Hematopoietic multipotent progenitor cell treated with erythropoietin and hydrocortisone succinate and interleukin-3 and kit ligand, for 8 days (in vitro differentiated cells): ENCODE data around the gene ADARB2.
"Not testable (repeated sequence)": the region's sequence is repeated elsewhere in the genome, so short reads cannot be mapped to it uniquely, and the experiment has no call there.

Experiments used
- DNase-seq: peaks from one replicate; pipeline ENCODE4 v3.0.0-alpha.2; 2015

ADARB2 gene

DNA sequence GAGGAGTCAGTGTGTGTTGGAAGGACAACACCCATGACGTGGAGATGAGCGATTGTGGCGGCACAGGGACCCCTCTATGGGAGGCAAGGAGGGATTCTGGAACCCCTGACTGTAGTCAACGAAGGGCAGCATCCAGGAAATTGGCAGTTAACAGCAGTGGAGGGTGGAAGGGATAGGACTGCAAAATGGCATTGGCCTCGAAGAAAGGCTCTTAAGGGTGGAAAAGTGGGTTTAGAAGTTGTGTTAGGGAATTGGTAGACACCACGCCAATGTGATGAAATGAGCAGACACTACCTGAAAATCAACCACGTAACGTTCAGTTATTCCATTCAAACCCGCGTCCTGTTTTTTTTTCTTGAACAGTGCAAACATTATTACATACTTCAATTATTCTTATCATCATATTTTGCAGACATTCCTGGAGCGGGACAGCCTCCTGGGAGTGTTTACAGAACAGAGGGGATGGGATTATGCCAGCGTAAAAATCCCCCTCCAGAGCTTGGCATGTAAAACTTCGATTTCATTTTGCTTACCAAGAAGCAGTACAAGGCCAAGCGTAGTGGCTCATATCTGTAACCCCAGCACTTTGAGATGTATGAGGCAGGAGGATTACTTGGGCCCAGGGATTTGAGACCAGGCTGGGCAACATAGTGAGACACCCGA, 409.0 kb downstream of the ADARB2 start:
- DNase-seq = no peak

DNA sequence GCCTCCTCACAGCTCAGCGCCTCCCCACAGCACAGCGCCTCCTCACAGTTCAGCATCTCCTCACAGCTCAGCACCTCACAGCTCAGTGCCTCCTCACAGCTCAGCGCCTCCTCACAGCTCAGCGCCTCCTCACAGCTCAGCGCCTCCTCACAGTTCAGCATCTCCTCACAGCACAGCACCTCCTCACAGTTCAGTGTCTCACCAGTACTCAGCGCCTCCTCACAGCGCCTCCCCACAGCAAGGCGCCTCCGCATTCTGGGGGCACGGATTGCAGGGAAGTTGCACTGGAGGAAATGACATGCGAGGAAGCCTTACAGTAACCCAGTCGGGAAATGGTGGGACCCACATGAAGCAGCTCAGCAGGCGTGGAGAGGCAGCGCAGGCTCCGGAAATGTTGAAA, 409.6 kb downstream of the ADARB2 start:
- no peak for DNase-seq

DNA sequence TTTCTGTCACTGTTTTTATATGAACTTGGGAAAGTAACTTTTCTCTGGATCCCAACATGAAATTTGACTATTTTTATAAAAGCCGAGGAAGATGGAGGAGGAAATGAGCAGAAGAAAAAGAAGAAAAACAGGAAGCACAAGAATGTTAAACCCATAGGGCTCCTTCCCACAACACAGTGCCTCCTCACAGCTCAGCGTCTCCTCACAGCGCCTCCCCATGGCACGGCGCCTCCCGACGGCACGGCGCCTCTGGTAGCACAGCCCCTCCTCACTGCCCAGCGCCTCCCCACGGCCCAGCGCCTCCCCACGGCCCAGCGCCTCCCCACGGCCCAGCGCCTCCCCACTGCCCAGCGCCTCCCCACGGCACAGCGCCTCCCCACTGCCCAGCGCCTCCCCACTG, 410.8 kb downstream of the ADARB2 start:
- DNase-seq = not testable (repeated sequence)

DNA sequence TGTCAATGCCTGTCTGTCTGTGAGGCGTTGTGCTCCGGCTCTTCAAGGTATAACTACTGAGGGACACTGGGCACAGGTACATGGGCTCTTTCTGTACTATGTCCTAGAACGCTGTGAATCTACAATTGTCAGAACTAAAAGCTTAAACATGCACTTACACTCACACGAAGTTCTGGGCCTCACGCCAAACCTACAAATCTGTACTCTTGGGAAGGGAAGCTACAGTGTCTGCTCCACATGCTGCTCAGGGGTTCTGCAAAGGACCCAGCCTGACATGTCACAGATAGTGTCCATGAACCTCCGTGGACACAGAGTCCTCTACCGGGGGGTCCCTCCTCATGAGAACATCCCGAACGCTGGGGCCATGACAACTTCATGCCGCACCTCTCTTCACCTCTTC, 412.4 kb downstream of the ADARB2 start:
- DNase-seq = no peak

DNA sequence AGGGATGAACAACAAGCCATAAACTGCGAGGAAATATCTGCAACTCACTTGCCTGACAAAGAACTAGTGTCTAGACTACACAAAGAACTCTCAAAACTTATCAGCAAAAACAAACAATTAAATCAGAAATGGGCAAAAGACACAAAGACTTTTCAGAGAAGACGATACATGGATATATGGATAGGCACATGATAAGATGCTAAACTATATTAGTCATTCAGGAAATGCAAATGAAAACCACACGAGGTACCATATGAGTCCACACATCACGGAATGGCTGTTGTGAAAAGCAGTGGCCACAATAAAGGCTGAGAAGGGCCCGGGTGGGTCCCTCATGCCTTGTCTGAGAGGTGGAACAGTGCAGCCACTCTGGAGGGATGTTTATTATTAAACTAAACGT, 413.4 kb downstream of the ADARB2 start:
- no peak for DNase-seq

DNA sequence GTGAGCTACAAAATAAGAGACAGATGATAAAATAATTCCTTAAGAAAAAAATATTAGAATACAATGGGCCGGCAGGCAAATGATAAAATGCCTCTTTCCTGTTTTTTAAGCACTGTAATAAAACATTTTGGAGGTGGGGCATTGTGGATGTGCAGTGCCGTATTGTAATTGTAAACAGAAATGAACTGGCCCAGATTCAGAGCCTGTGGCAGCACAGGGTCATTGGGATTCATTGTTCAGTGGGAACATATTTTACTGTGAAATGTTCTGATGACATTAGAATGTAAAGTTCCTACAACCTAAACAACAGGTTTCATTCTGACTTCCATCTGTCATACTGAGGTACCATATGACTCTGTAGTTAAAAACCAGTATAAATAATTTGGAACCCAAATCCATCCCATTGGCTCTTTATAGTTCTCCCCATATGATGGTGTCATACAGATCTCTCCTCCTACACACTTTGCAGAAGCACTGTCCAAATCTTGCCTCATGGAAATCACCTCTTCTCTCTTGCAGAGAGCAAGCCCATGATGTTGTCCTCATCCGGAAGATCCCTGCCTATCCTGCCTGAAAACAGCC, 416.5 kb downstream of the ADARB2 start:
- no peak for DNase-seq

DNA sequence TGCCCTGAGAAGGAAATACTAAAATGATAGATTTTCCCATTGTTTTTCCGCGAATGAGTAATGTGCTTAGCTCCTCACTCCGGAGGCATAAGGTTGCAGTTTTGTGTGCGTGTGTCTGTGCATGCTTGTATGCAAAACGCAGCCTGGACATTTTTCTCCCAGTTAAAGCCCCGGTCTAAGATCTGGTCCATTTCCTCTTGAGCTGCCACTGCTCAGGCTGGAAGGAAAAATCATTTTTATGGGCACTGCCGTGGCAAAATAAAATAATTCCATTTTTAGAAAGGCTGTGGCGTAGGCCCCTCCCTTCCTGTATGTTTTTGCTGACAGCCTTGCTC, 420.5 kb downstream of the ADARB2 start:
- no peak for DNase-seq

DNA sequence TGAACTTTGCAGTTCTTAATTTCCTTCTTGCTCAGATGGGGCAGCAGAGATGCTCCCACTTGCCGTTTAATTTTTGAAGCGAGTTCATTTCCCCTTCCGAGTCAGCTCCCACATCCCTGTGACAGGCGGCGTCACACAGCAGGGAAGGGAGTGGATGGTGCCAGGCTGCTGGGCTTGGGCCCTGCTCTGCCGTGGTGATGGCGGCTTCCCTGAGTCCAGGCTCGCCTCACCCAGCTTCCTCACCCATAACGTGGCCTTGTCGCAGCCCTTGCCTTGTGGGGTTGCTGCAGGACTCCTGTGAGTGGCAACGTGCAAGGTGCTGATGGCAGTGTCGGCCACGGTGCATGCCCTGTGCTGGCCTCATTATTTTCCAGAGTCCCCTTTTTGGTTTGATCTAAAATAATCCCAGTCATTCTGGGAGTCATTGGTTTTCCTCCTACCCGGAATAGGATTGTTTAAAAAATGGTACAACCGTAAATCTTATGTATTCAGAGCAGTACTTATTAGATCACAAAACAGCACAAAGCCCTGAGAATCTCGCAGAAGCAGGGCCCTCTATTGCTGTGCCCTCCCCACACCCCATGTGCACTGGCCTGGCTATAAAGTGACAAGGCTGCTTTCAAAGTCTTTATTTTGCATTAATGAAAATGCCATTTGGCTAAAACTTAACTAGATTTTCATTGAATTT, 421.1 kb downstream of the ADARB2 start:
- DNase-seq = no peak

DNA sequence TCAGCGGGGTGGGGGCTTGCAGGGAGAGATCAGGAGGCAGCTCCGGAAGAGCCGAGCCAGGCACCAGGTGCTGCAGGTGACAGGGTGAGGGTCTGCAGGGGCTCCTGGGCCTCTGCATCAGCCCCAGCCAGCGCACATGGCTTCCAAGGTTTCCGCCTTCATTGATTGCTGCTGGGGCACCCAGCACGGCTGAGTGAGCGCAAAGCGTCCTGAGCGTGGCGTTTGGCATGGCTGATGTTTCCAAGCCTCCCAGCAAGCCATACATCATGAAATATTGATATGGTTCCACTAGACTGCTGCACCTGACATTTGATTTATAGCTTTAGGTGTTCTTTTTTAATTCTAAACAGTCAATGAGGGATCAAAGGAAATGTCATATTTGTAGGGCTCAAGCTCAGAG, 422.1 kb downstream of the ADARB2 start:
- DNase-seq = no peak

DNA sequence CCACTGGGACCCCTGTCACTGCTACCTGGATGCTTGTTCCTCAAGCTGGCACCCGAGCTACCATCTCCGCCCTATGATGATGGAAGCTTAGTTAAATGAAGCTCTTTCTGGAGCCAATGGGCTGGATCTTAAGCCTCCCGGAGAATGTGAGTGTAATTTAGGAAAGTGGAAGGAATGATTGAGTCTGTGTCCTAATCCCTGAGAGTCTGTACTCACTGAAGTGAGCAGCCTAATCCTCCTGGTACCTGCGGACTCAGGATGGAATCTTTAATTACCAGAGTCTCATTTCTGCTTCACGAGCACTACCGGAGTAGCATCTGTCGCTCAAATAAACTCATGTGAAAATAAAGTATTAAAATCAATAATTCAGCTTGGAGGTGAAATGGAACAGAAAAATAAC, 425.6 kb downstream of the ADARB2 start:
- DNase-seq = no peak

DNA sequence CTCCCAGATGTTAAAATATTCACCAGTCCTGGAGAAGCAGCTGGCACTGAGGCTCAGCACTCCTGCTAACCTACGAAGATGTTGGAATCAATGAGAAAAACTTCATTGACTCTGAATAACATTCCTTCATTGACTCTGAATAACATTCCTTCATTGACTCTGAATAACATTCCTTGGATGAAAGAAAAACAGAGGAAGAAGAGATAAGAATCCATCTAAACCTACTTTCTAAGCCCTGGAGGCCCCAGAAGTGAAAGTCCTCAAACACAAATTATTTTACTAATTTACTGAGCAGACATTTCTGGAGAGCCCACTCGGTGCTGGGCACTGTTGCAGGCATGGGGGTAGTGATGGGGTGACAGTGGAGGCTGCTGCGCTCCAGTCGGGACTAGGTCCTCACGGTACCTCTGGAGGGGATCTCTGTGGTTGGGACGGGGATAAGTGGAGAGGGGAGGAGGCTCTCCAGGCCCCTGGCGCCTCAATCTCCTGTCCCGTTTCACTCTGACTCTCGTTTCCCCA, 427.0 kb downstream of the ADARB2 start:
- no peak for DNase-seq

DNA sequence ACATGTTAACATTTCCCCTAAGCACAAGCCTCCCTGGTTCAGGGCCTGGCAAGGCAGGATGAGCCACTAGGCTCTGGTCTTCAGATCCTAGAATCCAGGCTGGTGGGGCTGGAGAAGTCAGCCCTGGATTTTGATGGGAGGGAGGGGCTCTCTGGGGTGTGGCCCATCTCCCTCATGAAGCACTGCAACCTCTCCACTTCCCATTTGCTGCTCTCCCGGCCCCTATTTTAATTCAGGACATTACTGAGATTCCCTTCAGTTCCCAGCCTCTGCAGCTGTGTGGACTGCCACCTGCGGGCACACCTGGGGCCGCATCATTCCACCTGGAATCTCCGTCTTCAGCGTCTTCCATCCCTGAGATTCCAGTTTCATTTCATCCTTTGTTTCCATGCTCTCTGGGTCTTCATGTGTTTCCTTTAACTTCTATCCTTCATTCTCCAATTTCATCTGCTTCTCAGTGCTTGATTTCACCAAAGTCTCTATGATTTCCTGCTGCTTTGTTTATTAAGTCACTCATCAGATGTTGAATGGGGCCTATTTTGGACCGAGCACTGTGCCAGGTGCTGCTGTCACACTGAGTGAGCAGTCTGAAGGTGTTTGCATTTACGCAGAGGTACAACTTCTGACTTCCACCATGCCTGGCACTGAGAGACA, 427.6 kb downstream of the ADARB2 start:
- DNase-seq = no peak

DNA sequence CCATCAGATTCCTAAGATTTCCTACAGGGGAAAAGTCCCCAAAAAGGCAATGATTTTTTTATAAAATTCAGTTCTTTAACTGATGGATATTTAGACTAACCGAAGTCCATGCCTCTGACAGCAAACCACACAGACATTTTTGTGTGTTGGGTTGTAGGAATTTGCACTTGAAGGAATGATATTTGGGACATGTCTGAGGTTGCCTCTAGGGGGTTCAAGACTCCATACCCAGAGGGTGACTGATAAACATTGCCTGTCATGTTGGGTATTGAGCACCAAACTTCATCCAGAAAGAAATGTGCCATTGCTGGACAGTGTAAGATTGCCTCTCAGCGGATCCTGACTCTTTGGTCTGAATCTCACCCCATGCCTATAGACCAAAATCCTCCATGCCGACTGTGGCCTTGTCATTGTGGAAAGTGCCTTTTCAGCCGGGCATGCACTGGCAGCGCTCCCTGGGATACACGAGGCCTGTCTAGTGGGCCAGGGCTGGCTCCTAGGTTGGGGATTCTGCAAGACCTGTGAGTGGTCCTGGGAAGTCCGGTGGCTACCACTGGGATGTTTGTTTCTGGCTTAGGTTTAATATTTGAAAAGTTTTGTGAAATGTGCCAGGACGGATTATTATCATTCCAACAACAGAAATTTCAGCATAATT, 428.2 kb downstream of the ADARB2 start:
- DNase-seq = no peak

DNA sequence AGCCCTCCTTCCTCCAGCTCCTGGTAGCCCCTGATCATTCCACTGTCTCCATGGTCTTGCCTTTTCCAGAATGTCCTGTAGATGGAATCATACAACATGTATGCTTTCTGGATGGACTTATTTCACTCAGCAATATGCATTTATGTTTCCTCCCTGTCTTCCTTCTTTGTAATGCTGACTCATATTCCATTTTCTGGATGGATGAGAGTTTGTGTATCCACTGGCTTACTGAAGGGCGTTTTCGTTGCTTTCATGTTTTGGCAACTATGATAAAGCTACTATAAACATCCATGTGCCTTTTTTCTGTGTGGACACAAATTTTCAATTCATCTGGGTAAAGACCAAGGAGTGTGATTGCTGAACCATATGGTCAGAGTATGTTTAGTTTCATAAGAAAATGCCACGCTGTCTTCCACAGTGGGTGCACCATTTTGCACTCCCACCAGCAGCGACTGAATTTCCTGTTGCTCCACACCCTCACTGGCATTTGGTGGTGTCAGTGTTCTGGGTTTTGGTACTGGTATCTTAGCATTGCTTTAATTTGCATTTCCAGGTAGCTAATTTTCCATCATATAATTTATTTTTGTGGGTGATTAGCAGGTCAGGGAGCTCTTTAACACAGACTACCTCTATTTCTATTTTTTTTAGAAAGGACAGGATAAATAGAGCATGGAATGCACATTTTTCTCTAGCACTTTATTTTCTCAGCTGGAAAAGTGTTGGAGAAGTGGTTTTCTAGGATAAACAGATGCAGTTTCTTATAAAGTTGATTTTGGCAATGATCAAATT, 429.0 kb downstream of the ADARB2 start:
- DNase-seq = no peak

DNA sequence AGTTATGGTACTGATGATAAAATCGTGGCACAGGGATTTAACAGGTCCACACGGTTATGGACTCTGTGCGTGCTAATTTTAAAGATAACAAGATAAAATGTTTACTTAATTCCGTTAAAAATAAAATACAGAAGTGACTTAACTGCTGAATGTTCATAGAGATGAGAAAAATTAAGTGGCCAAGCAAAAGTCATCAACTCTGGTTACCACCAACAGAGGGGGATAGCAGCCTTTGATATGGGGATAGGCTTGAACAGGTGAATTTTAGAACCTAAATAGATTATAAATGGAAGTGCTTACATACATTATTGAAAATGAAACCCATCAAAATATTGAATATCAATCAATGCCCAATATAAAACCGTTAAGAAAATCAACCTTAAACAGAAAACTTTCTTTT, 436.2 kb downstream of the ADARB2 start:
- no peak for DNase-seq

DNA sequence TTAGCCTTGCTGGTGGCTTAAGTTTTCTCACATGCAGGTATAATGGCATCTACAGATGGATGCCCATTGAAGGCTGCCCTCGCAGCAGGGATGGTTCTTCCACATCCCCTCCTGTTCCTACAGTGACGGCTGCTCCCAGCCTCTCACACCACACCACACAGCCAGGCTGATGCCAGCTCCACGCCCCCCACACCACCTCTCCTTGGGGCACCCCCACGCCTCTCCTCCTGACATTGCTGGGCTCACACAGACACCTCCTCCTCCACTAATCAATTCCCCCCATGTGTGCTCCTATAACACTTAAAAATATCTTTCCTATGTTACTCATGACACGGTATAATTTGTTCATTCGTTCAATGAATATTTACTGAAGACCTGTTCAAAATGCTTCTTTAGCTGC, 437.1 kb downstream of the ADARB2 start:
- DNase-seq = no peak

DNA sequence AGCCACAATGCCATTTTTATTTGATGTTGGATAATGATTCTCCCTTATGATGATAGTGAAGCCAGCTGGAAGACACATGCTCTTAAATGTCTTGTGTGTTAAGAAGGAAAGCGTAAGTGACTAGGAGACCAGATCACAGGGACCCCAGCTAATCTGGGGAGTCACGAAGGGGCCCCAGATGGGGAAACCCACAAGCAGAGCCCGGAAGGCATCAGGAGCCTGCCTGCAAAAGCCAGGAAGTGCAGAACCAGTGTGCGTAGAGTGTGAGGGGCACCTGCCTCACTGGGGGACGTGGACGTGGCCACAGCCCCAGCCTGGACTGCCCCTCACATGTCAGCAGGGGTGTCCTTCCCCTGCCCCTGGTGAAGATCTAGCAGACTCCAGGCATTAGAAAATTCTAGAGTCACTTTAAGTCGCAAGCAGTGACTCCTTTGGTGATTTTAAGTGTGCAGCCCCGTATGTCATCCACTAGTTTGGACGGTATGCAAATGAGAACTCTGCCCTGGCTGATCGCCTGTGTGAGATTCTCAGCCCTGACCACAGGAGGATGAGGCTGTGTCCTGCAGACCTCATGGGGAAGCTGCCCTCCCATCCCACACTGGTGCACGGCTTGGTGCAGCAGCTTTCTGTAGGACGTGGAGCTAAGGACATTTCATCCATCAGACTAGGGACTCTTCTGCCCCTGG, 438.1 kb downstream of the ADARB2 start:
- DNase-seq = no peak

DNA sequence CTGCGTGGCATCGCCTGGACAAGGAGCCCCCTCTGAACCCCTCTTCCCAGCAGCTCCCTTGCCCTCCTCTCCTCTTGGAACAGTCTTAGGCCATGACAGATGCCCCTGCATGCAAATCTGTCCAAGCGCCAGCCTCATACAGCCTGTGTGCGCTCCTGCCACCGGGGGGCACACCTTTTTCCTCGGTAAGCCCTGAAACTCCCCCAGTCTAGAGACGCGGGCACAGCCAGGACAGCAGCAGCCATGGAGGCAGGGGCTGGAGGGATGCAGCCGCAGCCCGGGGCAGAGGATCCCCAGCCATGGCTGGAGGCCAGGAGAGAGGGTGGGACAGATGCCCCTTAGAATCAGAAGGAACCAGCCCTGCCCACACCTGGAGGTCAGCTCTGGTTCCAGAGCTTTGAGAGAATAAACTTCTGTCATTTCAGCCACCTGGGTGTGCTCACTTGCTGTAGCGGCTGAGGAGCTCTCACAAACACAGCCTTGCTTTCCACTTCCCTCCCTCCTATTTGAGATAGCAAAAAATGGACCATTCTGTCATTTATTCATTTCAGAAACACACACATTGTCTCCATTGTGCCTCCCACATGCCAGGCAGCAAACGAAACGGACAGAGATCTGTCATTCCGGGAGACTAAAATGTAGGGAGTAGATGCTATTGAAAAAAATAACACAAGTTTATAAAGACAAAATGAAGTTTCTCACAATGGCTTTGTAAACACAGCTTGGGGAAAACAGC, 439.6 kb downstream of the ADARB2 start:
- DNase-seq = no peak

DNA sequence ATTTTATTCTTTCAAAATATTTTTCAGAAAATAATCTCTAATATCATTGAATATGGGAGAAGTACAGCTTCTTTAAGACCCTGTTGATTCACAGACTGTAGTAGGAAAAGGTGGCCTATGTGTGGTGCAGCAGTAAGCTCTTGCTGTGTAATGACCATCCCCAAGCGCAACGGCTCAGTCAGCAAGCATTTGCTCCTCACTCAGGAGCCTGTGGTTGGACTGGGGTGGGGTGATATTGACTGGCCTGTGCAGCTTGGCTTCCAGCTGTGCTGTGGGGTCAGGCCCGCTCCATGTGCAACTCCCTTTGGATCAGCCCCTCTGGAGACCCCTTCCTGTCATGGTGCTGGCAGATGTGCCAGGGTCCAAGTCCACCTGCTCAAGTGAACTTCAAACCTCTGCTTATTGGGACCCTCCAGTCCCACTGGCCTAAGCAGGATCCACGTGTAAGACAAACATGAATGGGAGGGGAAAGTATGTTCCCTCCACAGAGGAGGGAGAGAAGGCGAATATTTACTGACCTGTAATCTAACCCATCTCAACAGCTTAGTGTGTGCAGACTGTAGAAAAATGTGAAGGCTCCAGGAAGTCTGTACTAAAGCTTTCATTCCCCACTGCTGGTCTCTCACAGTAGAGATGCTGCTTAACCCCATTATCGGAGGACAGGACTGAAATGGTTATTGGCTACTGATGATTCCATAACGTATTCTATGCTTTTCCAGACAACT, 441.4 kb downstream of the ADARB2 start:
- DNase-seq = no peak

DNA sequence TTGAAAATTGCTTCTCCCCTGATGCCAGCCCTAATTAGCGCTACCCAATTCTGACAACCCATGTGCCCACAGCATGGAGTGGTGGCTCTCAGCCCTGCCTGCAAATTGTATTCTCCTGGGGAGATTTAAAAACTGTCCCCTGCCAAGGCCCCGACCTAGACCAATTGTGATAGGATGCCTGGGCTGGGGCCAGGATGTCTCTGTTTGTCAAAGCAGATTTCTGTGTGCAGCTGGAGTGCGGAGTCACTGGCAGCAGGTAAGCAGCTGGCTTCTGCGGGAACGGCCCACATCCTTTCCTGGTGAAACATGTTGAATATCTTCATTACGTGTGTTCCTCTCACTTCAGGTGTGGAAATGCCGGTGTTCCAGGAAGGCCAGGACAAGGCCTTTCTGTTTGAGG, 442.6 kb downstream of the ADARB2 start:
- no peak for DNase-seq
